Liver (tissue), 3 donors: Measurements from ENCODE around the gene STEAP3.

Experiments used
- ATF3 ChIP-seq: IDR thresholded peaks from 2 replicates; pipeline ENCODE4 v1.6.1; 2016; ENCODE audit warnings: antibody characterized with exemption
- CTCF ChIP-seq: fragments of 150-350 bp; IDR thresholded peaks from 2 replicates; pipeline ENCODE4 v1.5.1; 2017; ENCODE audit warnings: improper control_type of control experiment, low read depth, low read length; ENCODE audit not compliant: missing input control
- REST ChIP-seq: IDR thresholded peaks from 2 replicates; pipeline ENCODE4 v1.6.1; 2016; ENCODE audit warnings: antibody characterized with exemption, mild to moderate bottlenecking
- SP1 ChIP-seq: IDR thresholded peaks from 2 replicates; pipeline ENCODE4 v1.6.1; 2018; ENCODE audit warnings: antibody characterized with exemption, mild to moderate bottlenecking
- donor health status: healthy.
- donor health status: healthy.

GRCh38 chr2:119236796-119237195 is 13.2 kb downstream of the STEAP3 start:
- TF ChIP-seq CTCF = no peak
- no peak for TF ChIP-seq REST
- TF ChIP-seq ATF3 = no peak
- TF ChIP-seq SP1 = no peak
